Panc1 (cell line): Measurements from ENCODE around the gene SLC49A3.

ENCODE experiments used
- POLR2AphosphoS5 ChIP-seq: IDR thresholded peaks from 2 replicates; pipeline ENCODE4 v1.6.1; 2012; ENCODE audit warnings: mild to moderate bottlenecking, low read depth, low read length, moderate library complexity
- TF ChIP-seq, protein P1 (sequence below): fragments of 450-650 bp; IDR thresholded peaks from 2 replicates; pipeline ENCODE4 v1.5.1; 2017; ENCODE audit warnings: mild to moderate bottlenecking

DNA sequence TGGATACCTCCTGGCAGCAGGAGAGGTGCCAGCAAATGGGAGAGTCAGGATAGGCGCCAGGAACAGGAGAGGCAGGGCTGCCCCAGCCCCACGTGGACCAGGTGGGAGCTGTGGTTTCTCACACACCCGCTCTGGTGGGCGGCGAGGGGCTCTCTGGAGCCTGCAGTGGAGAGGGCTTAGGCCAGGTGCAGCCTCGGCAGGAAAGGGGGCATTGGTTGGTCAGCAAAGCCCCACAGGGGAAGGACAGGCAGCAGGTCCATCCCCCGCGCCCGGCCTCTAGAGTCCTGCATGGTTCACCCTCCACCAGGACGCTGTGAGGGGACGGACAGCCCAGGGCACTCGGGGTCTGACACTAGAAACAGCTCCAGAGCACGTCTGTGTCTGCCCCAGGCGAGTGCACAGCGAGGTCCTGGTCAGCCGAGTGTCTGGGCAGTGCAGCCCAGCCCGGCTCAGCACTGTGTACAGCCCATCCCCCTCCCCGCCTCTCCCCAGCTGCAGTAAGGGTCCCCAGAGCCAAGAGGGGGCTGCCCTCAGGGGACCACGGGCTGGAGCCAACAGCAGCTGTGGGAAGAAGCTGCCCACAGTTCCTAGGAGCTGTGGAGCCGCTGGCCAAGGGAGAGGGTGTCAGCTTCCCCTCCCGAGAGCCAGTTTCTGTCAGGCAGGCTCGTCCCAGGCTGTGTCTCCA is 23.1 kb downstream of the SLC49A3 start:
- TF ChIP-seq, protein P1, sequence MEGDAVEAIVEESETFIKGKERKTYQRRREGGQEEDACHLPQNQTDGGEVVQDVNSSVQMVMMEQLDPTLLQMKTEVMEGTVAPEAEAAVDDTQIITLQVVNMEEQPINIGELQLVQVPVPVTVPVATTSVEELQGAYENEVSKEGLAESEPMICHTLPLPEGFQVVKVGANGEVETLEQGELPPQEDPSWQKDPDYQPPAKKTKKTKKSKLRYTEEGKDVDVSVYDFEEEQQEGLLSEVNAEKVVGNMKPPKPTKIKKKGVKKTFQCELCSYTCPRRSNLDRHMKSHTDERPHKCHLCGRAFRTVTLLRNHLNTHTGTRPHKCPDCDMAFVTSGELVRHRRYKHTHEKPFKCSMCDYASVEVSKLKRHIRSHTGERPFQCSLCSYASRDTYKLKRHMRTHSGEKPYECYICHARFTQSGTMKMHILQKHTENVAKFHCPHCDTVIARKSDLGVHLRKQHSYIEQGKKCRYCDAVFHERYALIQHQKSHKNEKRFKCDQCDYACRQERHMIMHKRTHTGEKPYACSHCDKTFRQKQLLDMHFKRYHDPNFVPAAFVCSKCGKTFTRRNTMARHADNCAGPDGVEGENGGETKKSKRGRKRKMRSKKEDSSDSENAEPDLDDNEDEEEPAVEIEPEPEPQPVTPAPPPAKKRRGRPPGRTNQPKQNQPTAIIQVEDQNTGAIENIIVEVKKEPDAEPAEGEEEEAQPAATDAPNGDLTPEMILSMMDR, result no peak
- no peak for TF ChIP-seq POLR2AphosphoS5
